KMS-11 (cell line): Measurements from ENCODE around the gene TMCO6.

Experiments
- H2AFZ ChIP-seq: fragments of 200-600 bp; sonication (generic); 2 replicates; pipeline ENCODE4 v1.6.1; 2016; ENCODE audit warnings: antibody characterized with exemption, mixed run types, low read depth
- H3K27ac ChIP-seq: fragments of 200-600 bp; sonication (generic); 2 replicates; pipeline ENCODE4 v1.6.1; 2016; ENCODE audit warnings: mild to moderate bottlenecking, mixed run types
- H3K27me3 ChIP-seq: fragments of 200-600 bp; sonication (generic); 2 replicates; pipeline ENCODE4 v1.6.1; 2017; ENCODE audit warnings: mild to moderate bottlenecking, low read depth, mixed run types, moderate library complexity; ENCODE audit not compliant: insufficient read depth
- H3K36me3 ChIP-seq: fragments of 200-600 bp; sonication (generic); 2 replicates; pipeline ENCODE4 v1.6.1; 2017; ENCODE audit warnings: mild to moderate bottlenecking, mixed run types; ENCODE audit not compliant: insufficient read depth
- H3K4me1 ChIP-seq: fragments of 200-600 bp; sonication (generic); 2 replicates; pipeline ENCODE4 v1.6.1; 2016; ENCODE audit warnings: mild to moderate bottlenecking, low read depth, mixed run types; ENCODE audit not compliant: poor library complexity, severe bottlenecking
- H3K4me2 ChIP-seq: fragments of 200-600 bp; sonication (generic); 2 replicates; pipeline ENCODE4 v1.7.0; 2016; ENCODE audit warnings: mild to moderate bottlenecking, mixed run types
- H3K4me3 ChIP-seq: fragments of 200-600 bp; sonication (generic); IDR thresholded peaks from 2 replicates; pipeline ENCODE4 v1.6.1; 2017; ENCODE audit warnings: low read depth, low read length, mixed read lengths; ENCODE audit not compliant: insufficient read depth
- H3K79me2 ChIP-seq: fragments of 200-600 bp; sonication (generic); 2 replicates; pipeline ENCODE4 v1.6.1; 2016; ENCODE audit warnings: low read depth, mixed run types; ENCODE audit not compliant: insufficient read depth
- H3K9ac ChIP-seq: fragments of 200-600 bp; sonication (generic); 2 replicates; pipeline ENCODE4 v1.6.1; 2016; ENCODE audit warnings: mild to moderate bottlenecking, mixed run types
- H4K20me1 ChIP-seq: fragments of 200-600 bp; sonication (generic); 2 replicates; pipeline ENCODE4 v1.6.1; 2016; ENCODE audit warnings: mild to moderate bottlenecking, mixed run types; ENCODE audit not compliant: insufficient read depth
- TF ChIP-seq, protein P1 (sequence below): fragments of 200-600 bp; sonication (generic); conservative IDR thresholded peaks from 2 replicates; pipeline ENCODE4 v1.6.1; 2017; ENCODE audit warnings: low read depth, mild to moderate bottlenecking, antibody characterized with exemption, low read length, moderate library complexity, mixed read lengths

The TMCO6 gene

DNA sequence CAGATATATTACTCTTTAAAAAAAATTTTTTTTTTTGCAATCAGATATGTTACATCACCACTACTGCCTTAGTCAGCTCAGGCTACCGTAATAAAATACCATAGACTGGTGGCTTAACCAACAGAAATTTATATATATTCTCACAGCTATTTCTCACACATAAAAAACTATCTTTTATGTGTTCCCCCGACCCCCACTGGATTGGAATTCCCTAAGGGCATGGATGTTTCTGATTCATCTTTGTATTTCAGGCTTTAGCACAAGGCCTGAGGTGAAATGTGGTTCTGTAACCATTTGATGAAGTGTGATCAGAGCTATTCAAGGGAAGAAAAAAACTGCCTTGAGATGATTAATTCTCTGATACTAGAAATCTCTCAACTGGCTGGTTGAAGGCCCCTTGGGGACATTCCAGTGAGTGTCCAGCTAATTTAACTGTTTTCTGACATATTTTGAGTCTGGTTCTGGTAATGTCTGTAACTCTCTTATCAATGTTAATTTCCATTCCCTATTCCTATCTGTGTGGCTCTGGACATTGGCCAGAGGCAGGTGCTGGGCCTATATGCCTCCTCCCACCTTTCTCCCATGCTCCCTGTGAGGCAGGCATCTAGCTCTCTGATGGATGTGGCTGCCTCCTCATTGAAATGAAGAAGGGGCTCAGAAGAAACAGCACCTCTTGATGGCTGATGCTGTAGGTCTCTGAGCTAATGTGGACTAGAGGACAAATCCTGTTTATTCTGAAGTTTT, 8.8 kb upstream of the TMCO6 start:
- H2AFZ ChIP-seq = no peak overlapping the region
- no peaks in the 10 kb centered on the region for H3K36me3 ChIP-seq
- no peaks in the 10 kb centered on the region for H3K27me3 ChIP-seq
- no peaks in the 10 kb centered on the region for H4K20me1 ChIP-seq
- H3K27ac ChIP-seq = no peak overlapping the region
- H3K4me2 ChIP-seq = no peak overlapping the region
- H3K9ac ChIP-seq = no peak overlapping the region
- TF ChIP-seq, protein P1, sequence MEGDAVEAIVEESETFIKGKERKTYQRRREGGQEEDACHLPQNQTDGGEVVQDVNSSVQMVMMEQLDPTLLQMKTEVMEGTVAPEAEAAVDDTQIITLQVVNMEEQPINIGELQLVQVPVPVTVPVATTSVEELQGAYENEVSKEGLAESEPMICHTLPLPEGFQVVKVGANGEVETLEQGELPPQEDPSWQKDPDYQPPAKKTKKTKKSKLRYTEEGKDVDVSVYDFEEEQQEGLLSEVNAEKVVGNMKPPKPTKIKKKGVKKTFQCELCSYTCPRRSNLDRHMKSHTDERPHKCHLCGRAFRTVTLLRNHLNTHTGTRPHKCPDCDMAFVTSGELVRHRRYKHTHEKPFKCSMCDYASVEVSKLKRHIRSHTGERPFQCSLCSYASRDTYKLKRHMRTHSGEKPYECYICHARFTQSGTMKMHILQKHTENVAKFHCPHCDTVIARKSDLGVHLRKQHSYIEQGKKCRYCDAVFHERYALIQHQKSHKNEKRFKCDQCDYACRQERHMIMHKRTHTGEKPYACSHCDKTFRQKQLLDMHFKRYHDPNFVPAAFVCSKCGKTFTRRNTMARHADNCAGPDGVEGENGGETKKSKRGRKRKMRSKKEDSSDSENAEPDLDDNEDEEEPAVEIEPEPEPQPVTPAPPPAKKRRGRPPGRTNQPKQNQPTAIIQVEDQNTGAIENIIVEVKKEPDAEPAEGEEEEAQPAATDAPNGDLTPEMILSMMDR = no peak
- H3K4me1 ChIP-seq = no peaks in the 10 kb centered on the region
- H3K4me3 ChIP-seq = no peak overlapping the region
- H3K79me2 ChIP-seq = no peaks in the 10 kb centered on the region

- no peaks in the 10 kb centered on the region for H3K27me3 ChIP-seq
- TF ChIP-seq, protein P1 = no peak
- H3K4me3 ChIP-seq = no peak overlapping the region
- no peak overlapping the region for H3K4me2 ChIP-seq
- no peak overlapping the region for H3K9ac ChIP-seq
- no peaks in the 10 kb centered on the region for H4K20me1 ChIP-seq
- no peak overlapping the region for H3K27ac ChIP-seq
- H3K79me2 ChIP-seq = no peaks in the 10 kb centered on the region
- no peaks in the 10 kb centered on the region for H3K36me3 ChIP-seq
- H3K4me1 ChIP-seq = no peaks in the 10 kb centered on the region
- no peak overlapping the region for H2AFZ ChIP-seq
Observed at GRCh38 chr5:140631036-140631417, 8.2 kb upstream of the TMCO6 start.

- TF ChIP-seq, protein P1 = no peak
- no peaks in the 10 kb centered on the region for H3K4me1 ChIP-seq
- H3K79me2 ChIP-seq = no peaks in the 10 kb centered on the region
- H2AFZ ChIP-seq = no peak overlapping the region
- H3K27me3 ChIP-seq = no peaks in the 10 kb centered on the region
- H3K4me2 ChIP-seq = no peak overlapping the region
- no peaks in the 10 kb centered on the region for H3K36me3 ChIP-seq
- H4K20me1 ChIP-seq = no peaks in the 10 kb centered on the region
- H3K27ac ChIP-seq = no peak overlapping the region
- H3K9ac ChIP-seq = no peak overlapping the region
- H3K4me3 ChIP-seq = no peak overlapping the region
Observed at GRCh38 chr5:140631831-140632365, 7.4 kb upstream of the TMCO6 start.

DNA sequence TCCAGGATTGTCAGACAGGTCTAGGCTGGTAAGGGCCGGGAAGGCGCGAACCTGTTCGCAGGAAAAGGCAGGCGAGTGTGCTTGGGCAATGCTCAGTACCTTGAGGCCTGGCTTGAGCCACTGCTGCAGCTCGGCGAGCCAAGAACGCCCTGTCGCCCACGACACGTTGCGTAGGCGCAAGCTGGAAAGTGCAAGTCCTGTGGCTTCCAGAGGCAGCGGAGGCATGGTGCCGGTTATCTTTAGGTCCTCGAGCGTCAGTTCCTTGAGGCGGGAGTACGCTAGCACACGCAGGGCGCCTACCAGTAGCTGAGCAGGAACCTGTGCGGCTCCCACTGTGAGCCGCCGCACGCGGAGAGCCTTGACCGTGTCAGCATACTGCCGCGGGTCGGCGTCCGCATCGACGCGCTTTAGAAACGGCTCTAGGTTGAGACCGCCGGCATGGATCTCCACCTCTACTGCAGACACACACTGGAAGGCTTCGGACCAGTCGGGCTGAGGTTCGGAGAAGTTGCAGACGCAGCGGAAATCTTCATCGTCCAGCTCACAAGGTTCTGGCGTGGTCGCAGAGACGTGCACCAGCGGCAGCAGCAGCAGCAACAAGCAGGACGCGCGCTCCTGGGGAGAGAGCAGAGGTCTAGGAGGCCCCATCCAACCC, 6.8 kb upstream of the TMCO6 start:
- no peak overlapping the region for H2AFZ ChIP-seq
- no peaks in the 10 kb centered on the region for H3K27me3 ChIP-seq
- H3K4me1 ChIP-seq = no peaks in the 10 kb centered on the region
- TF ChIP-seq, protein P1 = no peak
- H3K36me3 ChIP-seq = no peaks in the 10 kb centered on the region
- no peak overlapping the region for H3K27ac ChIP-seq
- H3K79me2 ChIP-seq = no peaks in the 10 kb centered on the region
- H3K4me3 ChIP-seq = no peak overlapping the region
- no peak overlapping the region for H3K4me2 ChIP-seq
- H4K20me1 ChIP-seq = no peaks in the 10 kb centered on the region
- no peak overlapping the region for H3K9ac ChIP-seq
